ENCODE results near the gene NTN1.

- TF ChIP-seq CTCF (IDR thresholded peaks at IDR 0.05 in 2 of 3, conservative IDR thresholded peaks at IDR 0.05 in 1 of 3; ENCODE audit: borderline replicate concordance in 1 of 3, insufficient read depth in 1 of 3, low read depth in 2 of 3, low read length in 2 of 3) (no peak), ZFX (IDR thresholded peaks at IDR 0.05) (no peak), POLR2A (IDR thresholded peaks at IDR 0.05; ENCODE audit: borderline replicate concordance, extremely low read depth, insufficient read depth, insufficient read length) (no peak)
Measured at GRCh38 chr17:9279893-9280292, 258.6 kb downstream of the NTN1 start.

All from HCT116 (cell line).